ENCODE results near the gene ARFGAP1. TPM values are rescaled to one million over a fixed set of nuclear protein-coding genes. Genes with fewer than 3 reads are reported as not detected.

ARFGAP1 gene
- total and polyA plus RNA-seq, 2 donors (not counting 3 experiments of a cell fraction or from before 2014, with no cell fraction given) = 93.7 to 126 TPM

- Histone ChIP-seq H3K79me2 (ENCODE audit: control insufficient read depth, insufficient read depth, low read length) (no peaks in the 10 kb centered on the region), H3K9me3 (replicated peaks; ENCODE audit: control insufficient read depth, insufficient read depth, low read length) (no peaks in the 10 kb centered on the region), H2AFZ (ENCODE audit: low read depth, low read length) (no peak overlapping the region), H3K4me3 (replicated peaks in 1 of 3; ENCODE audit: insufficient read depth in 1 of 3, low read depth in 1 of 3, low read length in 3 of 3) (no peak overlapping the region), H3K4me2 (ENCODE audit: insufficient read depth, low read length) (no peak overlapping the region), H3K4me1 (ENCODE audit: control insufficient read depth, extremely low read depth, insufficient read depth, low read length) (no peaks in the 10 kb centered on the region), H3K9me1 (replicated peaks; ENCODE audit: control insufficient read depth, extremely low read depth, insufficient read depth, low read length) (no peaks in the 10 kb centered on the region), H3K36me3 (ENCODE audit: control insufficient read depth in 2 of 2, extremely low read depth in 1 of 2, insufficient read depth in 2 of 2, low read length in 2 of 2) (no peaks in the 10 kb centered on the region), H4K20me1 (replicated peaks; ENCODE audit: control insufficient read depth, extremely low read depth, insufficient read depth, low read length) (no peaks in the 10 kb centered on the region), H3K27me3 (ENCODE audit: control insufficient read depth in 2 of 2, insufficient read depth in 2 of 2, low read length in 2 of 2) (no peaks in the 10 kb centered on the region), H3K9ac (replicated peaks; ENCODE audit: extremely low read depth, insufficient read depth, low read length) (no peak overlapping the region), H3K27ac (ENCODE audit: insufficient read depth, low read depth, low read length) (no peak overlapping the region)
- POLR2A ChIA-PET = no interaction called here
- no TSS peak for BruUV-seq (replicated peaks)
- TF ChIP-seq GATA2 (IDR thresholded peaks at IDR 0.05; ENCODE audit: insufficient read depth, insufficient read length, low read depth, low read length) = no peak
- TF ChIP-seq MAX (IDR thresholded peaks at IDR 0.05; ENCODE audit: insufficient read depth, insufficient read length) = no peak
- no peak for TF ChIP-seq POLR2AphosphoS5 (IDR thresholded peaks at IDR 0.05; ENCODE audit: insufficient read depth, low read depth, low read length)
- TF ChIP-seq MYC (IDR thresholded peaks at IDR 0.05; ENCODE audit: low read depth, low read length) = no peak
- TF ChIP-seq, protein P1, sequence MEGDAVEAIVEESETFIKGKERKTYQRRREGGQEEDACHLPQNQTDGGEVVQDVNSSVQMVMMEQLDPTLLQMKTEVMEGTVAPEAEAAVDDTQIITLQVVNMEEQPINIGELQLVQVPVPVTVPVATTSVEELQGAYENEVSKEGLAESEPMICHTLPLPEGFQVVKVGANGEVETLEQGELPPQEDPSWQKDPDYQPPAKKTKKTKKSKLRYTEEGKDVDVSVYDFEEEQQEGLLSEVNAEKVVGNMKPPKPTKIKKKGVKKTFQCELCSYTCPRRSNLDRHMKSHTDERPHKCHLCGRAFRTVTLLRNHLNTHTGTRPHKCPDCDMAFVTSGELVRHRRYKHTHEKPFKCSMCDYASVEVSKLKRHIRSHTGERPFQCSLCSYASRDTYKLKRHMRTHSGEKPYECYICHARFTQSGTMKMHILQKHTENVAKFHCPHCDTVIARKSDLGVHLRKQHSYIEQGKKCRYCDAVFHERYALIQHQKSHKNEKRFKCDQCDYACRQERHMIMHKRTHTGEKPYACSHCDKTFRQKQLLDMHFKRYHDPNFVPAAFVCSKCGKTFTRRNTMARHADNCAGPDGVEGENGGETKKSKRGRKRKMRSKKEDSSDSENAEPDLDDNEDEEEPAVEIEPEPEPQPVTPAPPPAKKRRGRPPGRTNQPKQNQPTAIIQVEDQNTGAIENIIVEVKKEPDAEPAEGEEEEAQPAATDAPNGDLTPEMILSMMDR (IDR thresholded peaks at IDR 0.05; ENCODE audit: extremely low read depth in 1 of 2, insufficient read depth in 1 of 2, low read depth in 1 of 2, low read length in 2 of 2) = no peak
- no peak for TF ChIP-seq JUN (IDR thresholded peaks at IDR 0.05; ENCODE audit: borderline replicate concordance, insufficient read depth, insufficient read length, low read depth)
- TF ChIP-seq POLR2A (IDR thresholded peaks at IDR 0.05; ENCODE audit: low read depth, low read length) = no peak
- TF ChIP-seq FOS (IDR thresholded peaks at IDR 0.05; ENCODE audit: borderline replicate concordance, insufficient read depth, low read length) = no peak
- TF ChIP-seq EZH2 (IDR thresholded peaks at IDR 0.05; ENCODE audit: borderline replicate concordance, low read depth, low read length, severe bottlenecking) = no peak
- FAIRE-seq (no peak), DNase-seq (ENCODE audit: low read depth, low spot score) (no peak)
- dilution Hi-C loops (cut with MboI; ENCODE audit: extremely low pct_ligation_motif_present, low sequenced_read_pairs) = no loop called here
- intact Hi-C loops (cut with micrococcal nuclease) = no loop called here
- CTCF ChIA-PET = interaction anchor here (1.1 kb wide), 1 partner anchor 78 kb away, joined by 7 read pairs; no protein-coding TSS in a partner anchor
Observed at GRCh38 chr20:63301671-63302070, 29.1 kb downstream of the ARFGAP1 start.
